Thyroid gland (tissue), 4 donors: ENCODE measurements around the gene SLC45A1.

Experiments
- CTCF ChIP-seq, 6 experiments: fragments of 200-600 bp in 3 of 6; fragments of 450-650 bp in 3 of 6; sonication (generic) in 3 of 6; IDR thresholded peaks; one replicate each; pipeline ENCODE4 v1.5.1; 2016 to 2019; ENCODE audit warnings: antibody characterized with exemption in 6 of 6, mild to moderate bottlenecking in 2 of 6, inconsistent platforms in 1 of 6, moderate library complexity in 1 of 6
- POLR2A ChIP-seq, 2 donors: fragments of 450-650 bp; IDR thresholded peaks; one replicate each; pipeline ENCODE4 v1.6.1; 2017; ENCODE audit warnings: antibody characterized with exemption in 2 of 2, mild to moderate bottlenecking in 2 of 2, moderate library complexity in 1 of 2

GRCh38 chr1:8378981-8379470 lies 61.1 kb downstream of the SLC45A1 start:
- TF ChIP-seq CTCF (IDR thresholded peaks at IDR 0.05), result no peak
- no peak for TF ChIP-seq POLR2A (IDR thresholded peaks at IDR 0.05)
